NB4 (cell line): ENCODE data around the gene LIN7C.

Experiments
- CTCF ChIP-seq: IDR thresholded peaks from one replicate; pipeline ENCODE4 v1.5.1; 2012; ENCODE audit warnings: low read depth, low read length
- POLR2A ChIP-seq: IDR thresholded peaks from 2 replicates; pipeline ENCODE4 v1.6.1; 2011; ENCODE audit warnings: mild to moderate bottlenecking; ENCODE audit not compliant: insufficient read length; ENCODE audit errors: extremely low read depth

GRCh38 chr11:27532652-27533325 lies 26.2 kb upstream of the LIN7C start:
- TF ChIP-seq POLR2A (no peak), CTCF (no peak)
